ENCODE results near the gene B3GLCT.

DNA sequence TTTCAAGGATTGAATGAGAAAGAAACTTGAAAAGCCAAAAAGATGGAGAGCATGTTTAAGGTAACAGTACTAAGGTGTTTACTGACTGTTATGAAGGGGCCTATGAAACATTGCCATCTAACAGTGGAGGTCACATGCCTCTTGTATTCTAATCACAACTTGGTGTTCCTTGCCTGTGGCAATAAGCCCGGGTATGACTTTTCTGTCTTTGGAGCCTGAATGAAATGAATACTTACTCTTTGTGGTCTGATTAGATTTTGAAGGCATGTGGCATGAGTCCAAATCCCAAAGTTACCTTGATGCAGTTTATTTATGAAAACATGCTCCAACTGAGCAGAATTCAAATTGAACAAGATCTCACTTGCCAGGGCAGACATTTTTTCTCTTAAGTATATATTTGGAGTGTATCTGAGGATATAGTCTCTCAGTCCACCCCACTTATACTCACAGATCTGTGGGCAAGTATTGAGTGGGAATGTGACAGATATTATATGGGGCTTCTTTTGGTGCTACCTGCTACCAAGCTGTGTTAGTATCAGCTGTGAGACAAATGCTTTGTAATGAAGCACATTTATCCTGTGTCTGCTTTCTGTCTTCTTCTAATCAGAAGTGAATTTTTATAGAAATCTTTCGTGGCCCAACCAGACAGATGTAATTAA, 67.5 kb downstream of the B3GLCT start:
- TF ChIP-seq POLR2AphosphoS5 (IDR thresholded peaks at IDR 0.05; ENCODE audit: insufficient read depth, low read depth, low read length) (no peak), FOS (IDR thresholded peaks at IDR 0.05; ENCODE audit: borderline replicate concordance, insufficient read depth, low read length) (no peak), POLR2A (IDR thresholded peaks at IDR 0.05; ENCODE audit: low read depth, low read length) (no peak), EZH2 (IDR thresholded peaks at IDR 0.05; ENCODE audit: borderline replicate concordance, low read depth, low read length, severe bottlenecking) (no peak)
- TF ChIP-seq, protein P1, sequence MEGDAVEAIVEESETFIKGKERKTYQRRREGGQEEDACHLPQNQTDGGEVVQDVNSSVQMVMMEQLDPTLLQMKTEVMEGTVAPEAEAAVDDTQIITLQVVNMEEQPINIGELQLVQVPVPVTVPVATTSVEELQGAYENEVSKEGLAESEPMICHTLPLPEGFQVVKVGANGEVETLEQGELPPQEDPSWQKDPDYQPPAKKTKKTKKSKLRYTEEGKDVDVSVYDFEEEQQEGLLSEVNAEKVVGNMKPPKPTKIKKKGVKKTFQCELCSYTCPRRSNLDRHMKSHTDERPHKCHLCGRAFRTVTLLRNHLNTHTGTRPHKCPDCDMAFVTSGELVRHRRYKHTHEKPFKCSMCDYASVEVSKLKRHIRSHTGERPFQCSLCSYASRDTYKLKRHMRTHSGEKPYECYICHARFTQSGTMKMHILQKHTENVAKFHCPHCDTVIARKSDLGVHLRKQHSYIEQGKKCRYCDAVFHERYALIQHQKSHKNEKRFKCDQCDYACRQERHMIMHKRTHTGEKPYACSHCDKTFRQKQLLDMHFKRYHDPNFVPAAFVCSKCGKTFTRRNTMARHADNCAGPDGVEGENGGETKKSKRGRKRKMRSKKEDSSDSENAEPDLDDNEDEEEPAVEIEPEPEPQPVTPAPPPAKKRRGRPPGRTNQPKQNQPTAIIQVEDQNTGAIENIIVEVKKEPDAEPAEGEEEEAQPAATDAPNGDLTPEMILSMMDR (IDR thresholded peaks at IDR 0.05; ENCODE audit: extremely low read depth in 1 of 2, insufficient read depth in 1 of 2, low read depth in 1 of 2, low read length in 2 of 2) = no peak

Measured in endothelial cell of umbilical vein (primary cell).